ENCODE measurements around the gene PCDHGA6.

DNA sequence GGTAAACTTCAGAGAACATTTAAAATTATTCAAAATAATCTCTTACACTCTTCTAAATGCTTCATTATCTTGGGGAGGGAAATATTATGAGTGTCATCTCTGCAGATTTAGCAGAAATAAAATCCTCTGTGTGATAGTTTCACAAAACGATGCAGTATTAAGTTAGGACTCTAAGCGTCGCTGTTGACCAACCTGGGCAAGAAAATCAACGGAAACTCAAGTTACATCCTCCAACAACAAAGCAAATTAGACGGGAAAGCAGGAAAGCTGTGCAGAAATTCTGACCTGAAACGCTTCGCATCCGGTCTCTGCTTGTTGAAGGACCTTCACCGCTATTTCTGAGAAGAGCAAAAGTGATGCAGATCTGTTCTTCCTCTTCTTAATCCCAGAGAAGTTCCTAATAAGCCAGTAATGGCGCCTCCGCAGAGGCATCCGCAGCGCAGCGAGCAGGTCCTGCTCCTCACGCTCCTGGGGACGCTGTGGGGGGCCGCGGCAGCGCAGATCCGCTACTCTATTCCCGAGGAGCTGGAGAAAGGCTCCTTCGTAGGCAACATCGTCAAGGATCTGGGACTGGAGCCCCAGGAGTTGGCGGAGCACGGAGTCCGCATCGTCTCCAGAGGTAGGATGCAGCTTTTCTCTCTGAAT is at the start of gene PCDHGA6:
- TF ChIP-seq, protein P1, sequence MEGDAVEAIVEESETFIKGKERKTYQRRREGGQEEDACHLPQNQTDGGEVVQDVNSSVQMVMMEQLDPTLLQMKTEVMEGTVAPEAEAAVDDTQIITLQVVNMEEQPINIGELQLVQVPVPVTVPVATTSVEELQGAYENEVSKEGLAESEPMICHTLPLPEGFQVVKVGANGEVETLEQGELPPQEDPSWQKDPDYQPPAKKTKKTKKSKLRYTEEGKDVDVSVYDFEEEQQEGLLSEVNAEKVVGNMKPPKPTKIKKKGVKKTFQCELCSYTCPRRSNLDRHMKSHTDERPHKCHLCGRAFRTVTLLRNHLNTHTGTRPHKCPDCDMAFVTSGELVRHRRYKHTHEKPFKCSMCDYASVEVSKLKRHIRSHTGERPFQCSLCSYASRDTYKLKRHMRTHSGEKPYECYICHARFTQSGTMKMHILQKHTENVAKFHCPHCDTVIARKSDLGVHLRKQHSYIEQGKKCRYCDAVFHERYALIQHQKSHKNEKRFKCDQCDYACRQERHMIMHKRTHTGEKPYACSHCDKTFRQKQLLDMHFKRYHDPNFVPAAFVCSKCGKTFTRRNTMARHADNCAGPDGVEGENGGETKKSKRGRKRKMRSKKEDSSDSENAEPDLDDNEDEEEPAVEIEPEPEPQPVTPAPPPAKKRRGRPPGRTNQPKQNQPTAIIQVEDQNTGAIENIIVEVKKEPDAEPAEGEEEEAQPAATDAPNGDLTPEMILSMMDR (IDR thresholded peaks at IDR 0.05): peak in 5 of 6 experiments; percentile 10 to 39 (median 15)
- no peak for TF ChIP-seq POLR2A (IDR thresholded peaks at IDR 0.05)

Measured in thyroid gland (tissue), 4 donors.